HG03558 (cell line): ENCODE data around the gene CTNNA2.

Experiments
- ATAC-seq: cut with Tn5 transposase; IDR thresholded peaks from one replicate; pipeline ENCODE4 v1.9.1; 2021; ENCODE audit warnings: moderate number of reproducible peaks; ENCODE audit not compliant: unreplicated experiment; ENCODE audit errors: extremely low read depth

Gene CTNNA2

DNA sequence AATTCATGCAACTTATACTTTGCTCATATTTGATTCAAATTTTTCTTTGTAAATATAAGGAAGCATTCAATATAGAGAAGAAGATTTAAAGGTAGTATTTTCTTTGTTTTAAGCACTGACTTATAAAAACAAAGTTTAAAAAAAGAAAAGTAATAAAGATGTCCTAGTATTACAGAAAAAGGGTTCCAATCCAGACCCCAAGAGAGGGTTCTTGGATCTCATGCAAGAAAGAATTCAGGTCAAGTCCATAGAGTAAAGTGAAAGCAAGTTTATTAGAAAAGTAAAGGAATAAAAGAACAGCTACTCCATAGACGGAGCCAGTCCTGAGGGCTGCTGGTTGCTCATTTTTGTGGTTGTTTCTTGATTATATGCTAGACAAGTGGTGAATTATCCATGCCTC is 267.9 kb downstream of the CTNNA2 start:
- ATAC-seq, result no peak

GRCh38 chr2:79782576-79783452 is 270.0 kb downstream of the CTNNA2 start:
- ATAC-seq, result no peak

- no peak for ATAC-seq
Observed at GRCh38 chr2:79788952-79789651, 276.3 kb downstream of the CTNNA2 start.

- no peak for ATAC-seq
Observed at GRCh38 chr2:79789811-79790210, 277.0 kb downstream of the CTNNA2 start.

DNA sequence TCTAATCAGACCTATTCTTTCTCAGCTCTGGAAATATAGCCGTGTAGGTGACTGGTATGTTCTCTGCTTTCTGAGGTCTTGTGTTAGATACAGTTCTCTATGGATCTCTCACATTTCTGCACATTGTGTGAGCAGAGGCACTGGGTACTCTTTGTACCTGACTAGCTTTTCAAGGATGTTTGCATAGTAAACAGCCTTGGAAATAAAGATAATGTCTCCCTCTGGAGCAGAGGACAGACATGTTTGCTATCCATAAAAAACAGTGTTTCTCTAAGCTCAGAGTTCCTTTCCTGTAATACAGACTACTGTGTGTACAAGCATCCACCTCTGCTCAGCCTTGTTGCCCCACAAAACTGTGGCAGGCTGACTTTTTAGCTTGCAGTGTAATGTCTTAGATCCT is 279.2 kb downstream of the CTNNA2 start:
- no peak for ATAC-seq

GRCh38 chr2:79793006-79793405 is 280.2 kb downstream of the CTNNA2 start:
- ATAC-seq, result no peak

DNA sequence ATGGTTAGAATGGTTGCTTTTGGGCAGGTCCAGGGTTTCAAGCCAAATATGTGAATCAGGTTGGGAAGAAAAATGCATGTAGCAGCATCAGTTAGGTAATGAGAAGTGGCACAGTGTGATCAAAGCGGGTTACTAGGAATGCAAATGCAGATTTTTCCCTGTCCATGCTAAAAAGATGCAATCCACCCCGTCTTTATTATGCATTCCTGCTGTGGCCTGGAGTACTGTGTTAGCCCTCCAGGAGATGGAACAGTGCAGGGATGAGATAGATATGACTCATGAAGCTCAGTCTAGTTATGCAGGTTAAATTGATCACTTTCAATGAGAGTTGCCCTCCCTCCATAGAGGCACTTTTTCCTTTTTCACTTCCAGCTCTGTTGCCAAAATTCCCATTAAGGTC is 283.8 kb downstream of the CTNNA2 start:
- ATAC-seq, result no peak

DNA sequence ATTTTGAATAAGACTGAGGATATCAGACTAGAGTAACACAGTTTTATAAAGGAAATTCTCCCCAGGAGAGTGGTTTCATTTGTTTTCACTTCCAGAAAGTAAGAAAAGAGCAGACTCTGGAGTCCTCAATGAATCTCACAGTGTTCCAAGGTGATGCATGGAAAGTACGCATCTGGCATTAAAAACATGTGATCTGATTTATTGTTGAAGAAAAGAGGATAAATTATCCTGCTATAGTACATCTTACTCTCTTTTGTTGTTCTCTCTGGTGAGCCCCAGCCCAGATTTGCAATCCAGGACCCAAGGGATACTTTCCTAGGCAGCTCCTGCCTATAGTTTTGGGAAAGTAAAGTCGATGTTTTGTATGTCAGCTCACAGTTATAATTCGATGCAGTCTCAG is 285.9 kb downstream of the CTNNA2 start:
- no peak for ATAC-seq

DNA sequence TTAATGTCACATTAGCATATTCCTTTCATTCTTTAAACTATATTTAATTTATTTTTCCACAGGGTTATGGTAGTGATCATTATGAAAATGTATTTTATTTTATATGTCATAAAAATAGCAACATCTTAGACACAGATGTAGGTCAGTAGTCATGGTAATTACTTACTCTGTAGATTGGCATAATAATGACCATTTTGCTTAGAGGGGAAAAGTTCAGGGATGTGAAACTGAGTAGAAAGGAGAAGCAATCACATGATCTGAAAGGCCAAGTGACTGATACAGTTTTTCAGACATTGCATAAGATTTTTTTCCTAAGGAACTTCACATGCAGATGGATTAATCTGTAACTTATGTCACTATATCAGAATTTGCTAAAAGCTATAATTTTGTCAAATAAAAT is 286.9 kb downstream of the CTNNA2 start:
- no peak for ATAC-seq

GRCh38 chr2:79801082-79801481 is 288.2 kb downstream of the CTNNA2 start:
- no peak for ATAC-seq

GRCh38 chr2:79817288-79817687 is 304.4 kb downstream of the CTNNA2 start:
- ATAC-seq, result no peak

DNA sequence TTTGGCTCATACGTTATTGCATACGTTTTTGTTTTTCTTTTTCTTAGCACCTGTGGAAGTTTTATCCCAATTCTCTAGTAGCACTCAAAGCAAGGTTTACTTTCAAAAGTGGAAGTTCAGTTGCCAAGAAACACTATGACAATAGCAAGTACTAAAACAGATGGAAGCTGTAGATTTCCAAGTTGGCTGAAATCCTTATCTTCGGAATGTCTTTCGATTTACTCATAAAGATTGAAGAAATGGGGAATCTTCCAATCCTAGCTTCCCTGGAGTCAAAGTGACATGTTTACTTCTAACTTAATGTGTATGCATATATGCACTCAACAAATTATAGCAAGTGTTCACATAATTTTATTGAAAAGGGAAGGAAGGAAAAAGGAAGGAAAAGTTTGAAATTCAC is 307.4 kb downstream of the CTNNA2 start:
- ATAC-seq, result no peak

DNA sequence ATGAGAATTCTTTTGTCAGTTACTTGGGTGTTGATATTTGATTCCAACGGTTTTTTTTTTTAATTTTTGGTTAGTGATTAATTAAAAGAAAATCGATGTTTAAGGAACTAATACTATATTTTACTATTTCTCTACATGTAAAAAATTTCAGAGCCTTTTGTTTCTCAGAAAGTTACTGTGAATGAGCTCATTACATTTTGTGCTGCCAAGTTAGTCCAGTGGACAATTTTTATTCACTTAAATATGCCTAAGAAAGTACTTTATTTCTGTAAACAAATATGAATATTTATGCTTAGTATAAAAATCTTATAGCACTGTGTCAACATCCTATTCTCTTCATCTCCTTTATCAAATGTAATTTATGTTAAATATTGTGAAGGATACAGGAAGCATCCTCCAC is 309.3 kb downstream of the CTNNA2 start:
- no peak for ATAC-seq

DNA sequence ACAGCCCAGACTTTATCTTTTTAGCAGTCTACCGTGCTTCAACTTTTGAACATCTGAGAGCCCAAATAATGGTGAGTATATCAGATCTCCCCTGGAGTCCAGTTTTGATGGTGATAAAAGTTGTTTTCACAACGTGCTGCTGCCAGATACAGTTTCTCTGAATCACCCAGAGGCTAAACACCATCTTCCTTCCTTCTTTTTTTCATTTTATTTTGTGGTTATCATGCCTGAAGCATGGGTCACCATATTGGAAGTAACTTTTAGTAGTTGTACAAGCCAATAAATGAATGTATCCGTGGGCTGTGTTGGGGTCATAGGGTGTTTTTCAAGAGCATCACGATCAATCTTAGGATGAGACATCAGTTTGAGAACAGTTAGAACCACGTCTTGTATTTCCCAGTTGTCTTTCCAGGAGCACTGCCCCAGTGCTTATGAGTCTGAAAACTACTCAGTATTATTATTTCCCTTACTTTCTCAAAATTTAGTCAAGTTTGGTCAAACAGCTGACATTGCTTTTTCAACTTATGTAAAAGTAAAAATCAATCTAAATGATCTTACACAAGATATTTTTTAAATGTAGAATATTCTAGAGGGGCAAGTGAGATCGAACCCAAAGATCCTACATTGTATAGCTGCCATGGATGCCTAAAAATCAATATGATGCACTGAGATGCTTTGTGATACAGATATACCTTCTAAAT is 311.4 kb downstream of the CTNNA2 start:
- no peak for ATAC-seq

DNA sequence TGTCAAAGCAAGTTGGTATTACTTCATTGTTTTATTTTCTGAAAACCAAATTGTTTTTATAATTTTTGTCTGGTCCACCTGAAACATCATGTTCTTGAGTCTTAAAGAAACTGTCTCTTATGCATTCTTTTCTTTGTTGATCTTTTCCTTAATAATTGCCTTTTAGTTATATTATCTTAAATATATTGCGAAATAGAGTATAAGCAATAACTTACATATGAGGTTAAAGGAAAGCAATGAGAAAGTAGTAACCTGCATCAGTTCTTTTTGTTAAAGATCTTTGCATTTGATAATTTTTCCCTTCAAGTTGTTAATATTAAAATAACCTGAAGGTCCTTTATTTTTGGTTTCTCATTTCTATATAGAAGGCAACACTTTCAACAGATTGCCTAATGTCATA is 315.0 kb downstream of the CTNNA2 start:
- no peak for ATAC-seq

- no peak for ATAC-seq
Observed at GRCh38 chr2:79830501-79830900, 317.6 kb downstream of the CTNNA2 start.

- no peak for ATAC-seq
Observed at GRCh38 chr2:79831961-79832360, 319.1 kb downstream of the CTNNA2 start.

DNA sequence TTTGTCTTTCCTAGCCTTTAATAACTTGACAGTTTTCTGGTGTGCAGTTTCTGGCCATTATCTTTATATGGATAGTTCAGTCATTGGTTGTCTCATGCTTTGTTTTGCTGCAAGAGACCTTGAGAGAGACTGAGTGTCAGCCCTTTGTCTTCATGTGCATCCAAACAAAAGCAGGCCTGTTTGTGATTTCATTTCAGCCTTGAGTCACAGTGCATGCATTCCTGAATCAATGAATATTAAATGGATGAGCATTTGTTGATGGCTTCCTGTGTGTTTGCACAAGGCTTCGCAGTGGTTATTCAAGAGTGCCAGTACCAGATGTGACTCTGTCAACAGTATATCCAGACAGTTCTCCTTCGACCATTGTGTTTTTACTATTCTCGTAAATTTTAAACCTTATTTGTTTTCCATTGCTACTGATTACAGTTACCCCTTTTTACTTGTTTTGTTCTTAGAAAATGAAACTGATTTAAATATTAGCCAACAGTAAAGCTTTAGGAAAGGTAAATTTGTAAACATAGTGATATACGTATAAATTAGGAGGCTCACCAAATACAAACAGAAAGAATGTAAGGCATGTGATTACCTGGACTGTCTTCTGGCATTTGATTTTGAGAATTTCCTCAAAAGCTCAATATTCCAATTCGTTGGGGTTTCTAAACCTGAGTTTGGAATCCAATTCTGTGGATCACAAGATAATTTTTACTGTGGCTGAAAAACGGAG is 319.8 kb downstream of the CTNNA2 start:
- no peak for ATAC-seq

- no peak for ATAC-seq
Observed at GRCh38 chr2:79833235-79833878, 320.5 kb downstream of the CTNNA2 start.

DNA sequence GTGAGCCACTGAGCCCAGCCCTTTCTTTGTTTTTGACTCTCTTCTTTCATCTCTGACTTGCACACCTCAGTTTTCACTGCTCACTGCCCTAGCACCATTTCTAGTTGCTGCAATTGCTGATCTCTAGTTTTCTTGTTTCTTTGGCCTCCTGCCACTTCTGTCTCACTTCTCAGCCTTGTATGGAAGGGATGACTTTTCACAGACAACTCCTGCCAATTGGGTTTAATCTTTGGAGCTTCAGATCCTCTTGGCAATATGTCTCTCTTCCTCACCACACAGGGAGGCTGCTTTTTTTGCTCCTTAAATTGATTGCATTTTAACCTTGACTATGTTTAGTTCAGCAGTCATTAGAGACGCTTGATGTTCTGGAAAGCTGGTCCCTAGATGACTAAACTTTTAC is 323.1 kb downstream of the CTNNA2 start:
- ATAC-seq, result no peak
